Natural killer cell treated with Interleukin-12 subunit alpha and Interleukin-12 subunit beta and Interleukin-15 and Interleukin-18, amount 100 ng/mL, for 72 hours (primary cell): ENCODE results near the gene SQOR. TPM values are rescaled to one million over a fixed set of nuclear protein-coding genes. Genes with fewer than 3 reads are reported as not detected.

Experiments used
- ATAC-seq, 2 donors: fragments of 150-1000 bp; cut with Tn5 transposase in 1 of 2; sonication (Bioruptor Pico), chemical (Tn5 transposase) in 1 of 2; 2 replicates each; pipeline ENCODE4 v1.10.0; 2021
- DNase-seq: peaks from one replicate; pipeline ENCODE4 v3.0.0; 2022; ENCODE audit warnings: low spot score
- H3K27ac Mint-ChIP-seq, 2 donors: 1 replicate in 1 of 2; 2 replicates in 1 of 2; pipeline ENCODE4 v1.8.0; 2022; ENCODE audit warnings: mixed read lengths in 2 of 2, mild to moderate bottlenecking in 1 of 2, moderate library complexity in 1 of 2
- H3K27me3 Mint-ChIP-seq, 2 donors: 1 replicate in 1 of 2; 2 replicates in 1 of 2; pipeline ENCODE4 v1.8.0; 2022; ENCODE audit warnings: mixed read lengths in 2 of 2
- H3K36me3 Mint-ChIP-seq: one replicate; pipeline ENCODE4 v1.8.0; 2022; ENCODE audit warnings: mixed read lengths
- H3K4me1 Mint-ChIP-seq, 2 donors: 1 replicate in 1 of 2; 2 replicates in 1 of 2; pipeline ENCODE4 v1.8.0; 2022; ENCODE audit warnings: low read depth in 2 of 2, mixed read lengths in 2 of 2, mild to moderate bottlenecking in 1 of 2
- H3K4me3 Mint-ChIP-seq: one replicate; pipeline ENCODE4 v1.8.0; 2022; ENCODE audit warnings: mixed read lengths
- H3K9me3 Mint-ChIP-seq: 2 replicates; pipeline ENCODE4 v1.8.0; 2022; ENCODE audit warnings: mixed read lengths
- total RNA-seq, 2 donors: library from RNA; stranded (reverse); gene quantifications; one replicate each; pipeline ENCODE4 v1.2.3, GENCODE V29; 2022

Gene SQOR
- total RNA-seq, 2 donors from 2014 or later: 91.2 to 193 TPM

GRCh38 chr15:45678459-45679178, 43.8 kb downstream of the SQOR start:
- DNase-seq (no peak), ATAC-seq (no peak)
- H3K27ac Mint-ChIP-seq: peak overlapping the region in 1 of 2 donors; percentile 54
- H3K9me3 Mint-ChIP-seq: no peaks in the 10 kb centered on the region
- peaks cover 31% of the 10 kb centered on the region for H3K36me3 Mint-ChIP-seq
- no peak overlapping the region for H3K4me3 Mint-ChIP-seq
- peaks cover 0 to 7% of the 10 kb centered on the region in 2 donors for H3K4me1 Mint-ChIP-seq
- no peaks in the 10 kb centered on the region for H3K27me3 Mint-ChIP-seq

- DNase-seq: no peak
- H3K36me3 Mint-ChIP-seq: peaks cover 27% of the 10 kb centered on the region
- peaks cover 0 to 7% of the 10 kb centered on the region in 2 donors for H3K4me1 Mint-ChIP-seq
- ATAC-seq: no peak
- H3K27ac Mint-ChIP-seq: peak overlapping the region in 1 of 2 donors; percentile 24
- H3K27me3 Mint-ChIP-seq: no peaks in the 10 kb centered on the region
- H3K4me3 Mint-ChIP-seq: no peak overlapping the region
- H3K9me3 Mint-ChIP-seq: no peaks in the 10 kb centered on the region
Measured at GRCh38 chr15:45684533-45684932, 49.7 kb downstream of the SQOR start.

- Mint-ChIP-seq H3K4me1 (peaks cover 0 to 3% of the 10 kb centered on the region in 2 donors), H3K9me3 (no peaks in the 10 kb centered on the region), H3K4me3 (no peak overlapping the region), H3K27me3 (no peaks in the 10 kb centered on the region), H3K36me3 (peaks cover 30% of the 10 kb centered on the region), H3K27ac (peak overlapping the region in 1 of 2 donors; percentile 58)
- no peak for ATAC-seq
- DNase-seq: no peak
Measured at GRCh38 chr15:45689616-45690015, 54.8 kb downstream of the SQOR start.

- no peak for DNase-seq
- Mint-ChIP-seq H3K4me1 (no peaks in the 10 kb centered on the region), H3K27me3 (no peaks in the 10 kb centered on the region), H3K27ac (no peak overlapping the region), H3K4me3 (no peak overlapping the region), H3K36me3 (peaks cover 22% of the 10 kb centered on the region), H3K9me3 (no peaks in the 10 kb centered on the region)
- ATAC-seq: no peak
Measured at GRCh38 chr15:45690581-45691260, 55.9 kb downstream of the SQOR start.

- ATAC-seq: no peak
- H3K9me3 Mint-ChIP-seq: no peaks in the 10 kb centered on the region
- no peaks in the 10 kb centered on the region for H3K36me3 Mint-ChIP-seq
- H3K4me3 Mint-ChIP-seq: no peak overlapping the region
- H3K27me3 Mint-ChIP-seq: peaks cover 0 to 8% of the 10 kb centered on the region in 2 donors
- H3K27ac Mint-ChIP-seq: no peak overlapping the region
- H3K4me1 Mint-ChIP-seq: peaks cover 16 to 20% of the 10 kb centered on the region in 2 donors
- DNase-seq: no peak
Measured at GRCh38 chr15:45701108-45701507, 66.3 kb downstream of the SQOR start.

GRCh38 chr15:45702041-45702440, 67.2 kb downstream of the SQOR start:
- no peak overlapping the region for H3K4me3 Mint-ChIP-seq
- no peaks in the 10 kb centered on the region for H3K9me3 Mint-ChIP-seq
- H3K4me1 Mint-ChIP-seq: peaks cover 13 to 17% of the 10 kb centered on the region in 2 donors
- ATAC-seq (no peak), DNase-seq (no peak)
- peaks cover 0 to 8% of the 10 kb centered on the region in 2 donors for H3K27me3 Mint-ChIP-seq
- no peak overlapping the region for H3K27ac Mint-ChIP-seq
- no peaks in the 10 kb centered on the region for H3K36me3 Mint-ChIP-seq

- DNase-seq (no peak), ATAC-seq (no peak)
- H3K36me3 Mint-ChIP-seq: no peaks in the 10 kb centered on the region
- H3K27ac Mint-ChIP-seq: no peak overlapping the region
- peaks cover 0 to 10% of the 10 kb centered on the region in 2 donors for H3K27me3 Mint-ChIP-seq
- H3K4me1 Mint-ChIP-seq: peaks cover 11 to 17% of the 10 kb centered on the region in 2 donors
- peak overlapping the region; percentile 16 for H3K4me3 Mint-ChIP-seq
- no peaks in the 10 kb centered on the region for H3K9me3 Mint-ChIP-seq
Measured at GRCh38 chr15:45703670-45704328, 69.0 kb downstream of the SQOR start.

- Mint-ChIP-seq H3K27ac (peak overlapping the region; percentile 0 to 43), H3K9me3 (no peaks in the 10 kb centered on the region)
- peak; percentile 37 to 52 for ATAC-seq
Measured at GRCh38 chr15:45704329-45705249, 69.8 kb downstream of the SQOR start.

GRCh38 chr15:45705510-45706473, 71.0 kb downstream of the SQOR start:
- peak overlapping the region; percentile 96 for H3K4me3 Mint-ChIP-seq
- DNase-seq (peak; percentile 79), ATAC-seq (peak; percentile 82 to 86)
- peaks cover 11 to 13% of the 10 kb centered on the region in 2 donors for H3K4me1 Mint-ChIP-seq
- peaks cover 0 to 13% of the 10 kb centered on the region in 2 donors for H3K27me3 Mint-ChIP-seq
- no peaks in the 10 kb centered on the region for H3K36me3 Mint-ChIP-seq
- H3K9me3 Mint-ChIP-seq: no peaks in the 10 kb centered on the region
- H3K27ac Mint-ChIP-seq: peak overlapping the region; percentile 0 to 43

More at GRCh38 chr15:45704329-45705249, 69.8 kb downstream of the SQOR start:
- H3K4me1 Mint-ChIP-seq: peaks cover 11 to 13% of the 10 kb centered on the region in 2 donors
- H3K4me3 Mint-ChIP-seq: peak overlapping the region; percentile 96
- no peak for DNase-seq
- H3K36me3 Mint-ChIP-seq: no peaks in the 10 kb centered on the region
- H3K27me3 Mint-ChIP-seq: peaks cover 0 to 10% of the 10 kb centered on the region in 2 donors

GRCh38 chr15:45710657-45711056, 75.8 kb downstream of the SQOR start:
- Mint-ChIP-seq H3K36me3 (no peaks in the 10 kb centered on the region), H3K4me3 (no peak overlapping the region), H3K4me1 (peaks cover 5 to 7% of the 10 kb centered on the region in 2 donors), H3K27ac (no peak overlapping the region), H3K9me3 (no peaks in the 10 kb centered on the region), H3K27me3 (peaks cover 23 to 32% of the 10 kb centered on the region in 2 donors)
- ATAC-seq: no peak
- no peak for DNase-seq

GRCh38 chr15:45714590-45715488, 80.0 kb downstream of the SQOR start:
- no peak for DNase-seq
- peaks cover 29 to 51% of the 10 kb centered on the region in 2 donors for H3K27me3 Mint-ChIP-seq
- no peak overlapping the region for H3K4me3 Mint-ChIP-seq
- H3K27ac Mint-ChIP-seq: no peak overlapping the region
- no peaks in the 10 kb centered on the region for H3K9me3 Mint-ChIP-seq
- no peak for ATAC-seq
- H3K36me3 Mint-ChIP-seq: no peaks in the 10 kb centered on the region
- H3K4me1 Mint-ChIP-seq: peaks cover 0 to 3% of the 10 kb centered on the region in 2 donors
